ENCODE data around the gene VAMP4. TPM values are rescaled to one million over a fixed set of nuclear protein-coding genes. Genes with fewer than 3 reads are reported as not detected.

VAMP4 gene
- total RNA-seq, 4 donors from 2014 or later = 6.0 to 14.3 (median 9.4) TPM

- intact Hi-C loops (cut with DNase I; ENCODE audit: low total_unique reads) = no loop called here
Observed at GRCh38 chr1:171718848-171719247, 23.0 kb downstream of the VAMP4 start.

GRCh38 chr1:171718216-171718615 lies 23.6 kb downstream of the VAMP4 start:
- intact Hi-C loops (cut with DNase I; ENCODE audit: low total_unique reads) (no loop called here), in situ Hi-C loops (cut with MboI; ENCODE audit: low pct_ligation_motif_present in 1 of 4, low pct_unique_long_range_greater_than_20kb in 1 of 4, low sequenced_read_pairs in 3 of 4) (no loop called here)
- Histone ChIP-seq H3K4me1 (peaks cover 0 to 24% (median 3%) of the 10 kb centered on the region in 4 donors), H3K27me3 (no peaks in the 10 kb centered on the region), H3K9me3 (peaks cover 6% of the 10 kb centered on the region in 2 donors), H3K36me3 (peaks cover 0 to 8% (median 2%) of the 10 kb centered on the region in 4 donors), H3K4me3 (no peak overlapping the region), H3K27ac (no peak overlapping the region)
- no peak for DNase-seq
- WGBS, 2 donors (ENCODE audit: low coverage in 1 of 2) = 88 to 100% methylated on average over 1 of the region's 1 CpG
- no peak for TF ChIP-seq EP300 (IDR thresholded peaks at IDR 0.05; ENCODE audit: low read depth)

More at GRCh38 chr1:171718848-171719247, 23.0 kb downstream of the VAMP4 start:
- DNase-seq = no peak
- TF ChIP-seq EP300 (IDR thresholded peaks at IDR 0.05; ENCODE audit: low read depth) (no peak), POLR2A (IDR thresholded peaks at IDR 0.05) (no peak), CTCF (IDR thresholded peaks at IDR 0.05) (no peak), POLR2AphosphoS5 (IDR thresholded peaks at IDR 0.05) (no peak)
- WGBS, 2 donors (ENCODE audit: low coverage in 1 of 2) = 69 to 72% methylated on average over 1 of the region's 1 CpG
- H3K9me3 ChIP-seq = peaks cover 9 to 12% of the 10 kb centered on the region in 2 donors
- H3K27ac ChIP-seq = no peak overlapping the region
- peaks cover 0 to 14% (median 3%) of the 10 kb centered on the region in 4 donors for H3K36me3 ChIP-seq
- peaks cover 0 to 24% (median 3%) of the 10 kb centered on the region in 4 donors for H3K4me1 ChIP-seq
- in situ Hi-C loops (cut with MboI; ENCODE audit: low pct_ligation_motif_present in 1 of 4, low pct_unique_long_range_greater_than_20kb in 1 of 4, low sequenced_read_pairs in 3 of 4) = no loop called here
- no peaks in the 10 kb centered on the region for H3K27me3 ChIP-seq
- H3K4me3 ChIP-seq = no peak overlapping the region

GRCh38 chr1:171717062-171717718 lies 24.7 kb downstream of the VAMP4 start:
- no peaks in the 10 kb centered on the region for H3K27me3 ChIP-seq
- H3K9me3 ChIP-seq = no peaks in the 10 kb centered on the region
- peak overlapping the region in 1 of 4 donors; percentile 8 for H3K27ac ChIP-seq
- H3K4me1 ChIP-seq = peaks cover 0 to 24% (median 3%) of the 10 kb centered on the region in 4 donors
- DNase-seq = no peak
- intact Hi-C loops (cut with DNase I; ENCODE audit: low total_unique reads) = loop anchor here (2.0 kb wide), 1 partner anchor 72 kb away; no protein-coding TSS in a partner anchor
- TF ChIP-seq CTCF (IDR thresholded peaks at IDR 0.05) (no peak), POLR2A (IDR thresholded peaks at IDR 0.05) (no peak), POLR2AphosphoS5 (IDR thresholded peaks at IDR 0.05) (no peak), EP300 (IDR thresholded peaks at IDR 0.05; ENCODE audit: low read depth) (no peak)
- H3K36me3 ChIP-seq = no peaks in the 10 kb centered on the region
- no peak overlapping the region for H3K4me3 ChIP-seq
- 60 to 84% methylated on average over 1 to 2 of the region's 2 CpGs for WGBS, 2 donors (ENCODE audit: low coverage in 1 of 2)
- in situ Hi-C loops (cut with MboI; ENCODE audit: low pct_ligation_motif_present in 1 of 4, low pct_unique_long_range_greater_than_20kb in 1 of 4, low sequenced_read_pairs in 3 of 4) = no loop called here

- intact Hi-C loops (cut with DNase I; ENCODE audit: low total_unique reads) = loop anchor here (2.0 kb wide), 1 partner anchor 72 kb away; no protein-coding TSS in a partner anchor
Observed at GRCh38 chr1:171716616-171717015, 25.2 kb downstream of the VAMP4 start.

More at GRCh38 chr1:171716616-171717015, 25.2 kb downstream of the VAMP4 start:
- H3K4me1 ChIP-seq = peaks cover 0 to 24% (median 3%) of the 10 kb centered on the region in 4 donors
- H3K4me3 ChIP-seq = no peak overlapping the region
- no peak for TF ChIP-seq CTCF (IDR thresholded peaks at IDR 0.05)
- no peaks in the 10 kb centered on the region for H3K36me3 ChIP-seq
- in situ Hi-C loops (cut with MboI; ENCODE audit: low pct_ligation_motif_present in 1 of 4, low pct_unique_long_range_greater_than_20kb in 1 of 4, low sequenced_read_pairs in 3 of 4) = no loop called here
- no peak for DNase-seq
- no peaks in the 10 kb centered on the region for H3K27me3 ChIP-seq
- peak overlapping the region in 1 of 4 donors; percentile 8 for H3K27ac ChIP-seq
- no peaks in the 10 kb centered on the region for H3K9me3 ChIP-seq
- WGBS, 2 donors (ENCODE audit: low coverage in 1 of 2) = 68 to 83% methylated on average over 3 of the region's 3 CpGs

All from transverse colon (tissue), 4 donors.